Astrocyte of the spinal cord (primary cell): ENCODE measurements around the gene ZSCAN5B.

Experiments
- DNase-seq: peaks from one replicate; pipeline ENCODE4 v3.0.0; 2011; ENCODE audit warnings: low read depth, low spot score
- H3K4me3 ChIP-seq: 2 replicates; pipeline ENCODE4 v1.5.1; 2011; ENCODE audit warnings: low read depth, mild to moderate bottlenecking, low read length, moderate library complexity
- CTCF ChIP-seq: IDR thresholded peaks from 2 replicates; pipeline ENCODE4 v1.5.1; 2012; ENCODE audit warnings: low read depth, mild to moderate bottlenecking, low read length, inconsistent platforms
- in situ Hi-C: cut with HindIII; loops from 2 replicates; pipeline ENCODE4 v1.10.0; 2017; ENCODE audit warnings: low sequenced_read_pairs

The ZSCAN5B gene

GRCh38 chr19:56145698-56146097 is 51.9 kb downstream of the ZSCAN5B start:
- TF ChIP-seq CTCF = no peak
- H3K4me3 ChIP-seq = no peak overlapping the region
- DNase-seq = no peak
- in situ Hi-C loops = no loop called here

GRCh38 chr19:56144831-56145230 is 52.8 kb downstream of the ZSCAN5B start:
- H3K4me3 ChIP-seq = no peak overlapping the region
- in situ Hi-C loops = no loop called here
- TF ChIP-seq CTCF = no peak
- no peak for DNase-seq

GRCh38 chr19:56144376-56144775 is 53.2 kb downstream of the ZSCAN5B start:
- in situ Hi-C loops = no loop called here
- no peak for TF ChIP-seq CTCF
- H3K4me3 ChIP-seq = no peak overlapping the region
- no peak for DNase-seq

GRCh38 chr19:56142897-56143434 is 54.6 kb downstream of the ZSCAN5B start:
- no peak for DNase-seq
- H3K4me3 ChIP-seq = no peak overlapping the region
- TF ChIP-seq CTCF = no peak
- in situ Hi-C loops = no loop called here

GRCh38 chr19:56142087-56142787 is 55.3 kb downstream of the ZSCAN5B start:
- no peak for TF ChIP-seq CTCF
- DNase-seq = no peak
- H3K4me3 ChIP-seq = peak overlapping the region; percentile 74
- in situ Hi-C loops = no loop called here

GRCh38 chr19:56141417-56141993 is 56.1 kb downstream of the ZSCAN5B start:
- TF ChIP-seq CTCF = no peak
- DNase-seq = no peak
- in situ Hi-C loops = no loop called here
- H3K4me3 ChIP-seq = peak overlapping the region; percentile 74
